ENCODE data around the gene LIME1.

LIME1 gene, protein sequence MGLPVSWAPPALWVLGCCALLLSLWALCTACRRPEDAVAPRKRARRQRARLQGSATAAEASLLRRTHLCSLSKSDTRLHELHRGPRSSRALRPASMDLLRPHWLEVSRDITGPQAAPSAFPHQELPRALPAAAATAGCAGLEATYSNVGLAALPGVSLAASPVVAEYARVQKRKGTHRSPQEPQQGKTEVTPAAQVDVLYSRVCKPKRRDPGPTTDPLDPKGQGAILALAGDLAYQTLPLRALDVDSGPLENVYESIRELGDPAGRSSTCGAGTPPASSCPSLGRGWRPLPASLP

DNA sequence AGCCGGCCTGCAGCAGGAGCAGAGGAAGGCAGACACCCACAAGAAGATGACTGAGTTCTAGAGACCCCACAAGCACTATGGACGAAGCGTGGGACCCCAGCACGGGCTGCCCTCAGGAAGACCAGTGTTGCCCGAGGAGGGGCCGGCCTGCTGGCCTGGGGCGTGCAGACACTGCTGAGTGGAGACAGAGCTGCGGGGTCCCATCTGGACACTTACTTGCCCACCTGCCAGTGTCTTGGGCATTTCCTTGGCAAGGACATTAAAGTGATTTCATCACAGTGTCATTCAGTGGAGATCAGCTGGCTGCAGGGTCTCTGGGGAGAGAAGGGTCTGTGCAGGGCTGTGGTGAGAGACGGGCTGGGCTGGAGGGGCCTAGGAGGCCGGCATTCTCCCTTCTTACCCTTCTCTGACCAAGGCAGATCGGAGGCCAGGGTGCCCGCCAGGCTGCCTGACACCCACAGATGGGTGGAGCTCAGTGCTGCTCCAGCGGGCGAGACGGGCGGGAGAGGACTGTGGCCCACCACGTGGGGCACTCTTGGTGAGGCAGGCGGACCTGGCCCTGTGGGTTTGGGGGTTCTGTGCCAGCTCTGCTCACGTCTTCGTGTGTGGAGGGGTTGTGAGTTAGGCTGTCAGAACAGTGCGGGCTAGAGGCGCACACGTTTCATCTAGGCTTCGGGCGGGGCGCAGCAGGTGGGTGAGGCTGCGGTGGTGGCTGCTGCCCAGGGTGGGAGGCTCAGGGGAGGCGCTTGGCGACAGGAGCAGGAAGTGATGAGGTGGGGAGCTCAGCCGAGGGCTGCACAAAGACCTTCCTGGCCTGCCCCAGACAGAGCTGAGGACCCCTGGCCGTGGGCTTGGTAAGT, at the start of gene LIME1:
LIME1 (plus strand) TSS at position 806 of the 860 bp plus-strand sequence. CDS start 886 bp downstream, outside the sequence.
- H3K4me3 ChIP-seq (ENCODE audit: low read depth, low read length), result peak within 1 kb of the TSS; percentile 20

DNA sequence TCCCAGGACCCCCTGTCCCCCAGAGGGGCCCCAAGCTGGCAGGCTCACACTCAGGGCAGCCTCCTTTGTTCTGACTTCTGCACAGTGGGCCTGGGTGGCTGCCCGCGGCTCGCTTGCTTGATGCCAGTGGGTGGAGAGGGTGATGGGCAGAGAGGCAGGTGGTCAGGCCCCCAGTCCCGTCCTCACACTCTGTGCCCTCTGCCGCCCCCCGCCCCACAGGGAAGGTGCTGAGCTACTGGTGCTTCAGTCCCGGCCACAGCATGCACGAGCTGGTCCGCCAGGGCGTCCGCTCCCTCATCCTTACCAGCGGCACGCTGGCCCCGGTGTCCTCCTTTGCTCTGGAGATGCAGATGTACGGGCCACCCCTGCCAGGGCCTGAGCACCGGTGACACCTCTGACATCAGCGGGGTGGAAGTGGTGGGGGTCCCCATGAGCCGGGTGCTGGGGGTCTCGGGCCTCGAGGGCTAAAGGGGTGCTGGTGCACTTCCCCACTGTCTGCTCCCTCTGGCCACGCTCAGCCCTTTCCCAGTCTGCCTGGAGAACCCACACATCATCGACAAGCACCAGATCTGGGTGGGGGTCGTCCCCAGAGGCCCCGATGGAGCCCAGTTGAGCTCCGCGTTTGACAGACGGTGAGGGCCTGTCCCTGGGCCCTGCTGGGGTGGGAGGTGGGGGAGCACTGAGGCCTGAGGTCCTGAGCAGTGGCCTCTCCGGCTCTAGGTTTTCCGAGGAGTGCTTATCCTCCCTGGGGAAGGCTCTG, 48.9 kb upstream of the LIME1 start:
- H3K4me3 ChIP-seq (ENCODE audit: low read depth, low read length), result no peak overlapping the region

DNA sequence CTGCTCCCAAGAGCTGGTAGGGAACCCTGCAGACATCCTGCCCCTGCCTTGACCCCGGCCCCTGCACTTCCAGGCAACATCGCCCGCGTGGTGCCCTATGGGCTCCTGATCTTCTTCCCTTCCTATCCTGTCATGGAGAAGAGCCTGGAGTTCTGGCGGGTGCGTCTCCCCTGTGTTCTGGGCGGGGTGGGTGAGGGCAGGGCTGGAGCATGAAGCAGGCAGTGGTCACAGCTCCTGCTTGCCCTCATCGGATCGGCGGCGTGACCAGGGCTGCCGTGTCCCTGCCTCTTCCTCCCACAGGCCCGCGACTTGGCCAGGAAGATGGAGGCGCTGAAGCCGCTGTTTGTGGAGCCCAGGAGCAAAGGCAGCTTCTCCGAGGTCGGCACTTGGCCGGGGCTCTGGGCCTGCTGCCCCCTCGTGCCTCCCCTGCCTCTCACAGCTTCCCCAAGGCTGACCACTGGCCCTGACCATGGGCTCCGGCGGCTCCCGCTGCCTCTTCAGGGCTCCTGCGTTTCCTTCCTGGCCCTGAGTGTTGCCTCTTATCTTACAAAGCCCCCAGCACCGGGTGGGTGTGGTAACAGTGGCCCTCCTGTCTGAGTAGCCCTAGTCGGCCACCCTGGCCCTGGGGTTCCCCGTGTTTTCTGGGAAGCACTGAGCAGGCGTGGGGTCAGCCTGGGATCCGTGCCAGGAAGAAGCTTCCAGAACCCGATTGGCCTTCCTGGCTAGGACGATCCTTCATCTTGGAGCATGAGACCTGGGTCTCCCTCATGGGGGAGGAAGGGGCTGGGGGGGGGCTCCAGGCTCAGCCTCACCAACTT, 48.0 kb upstream of the LIME1 start:
- H3K4me3 ChIP-seq (ENCODE audit: low read depth, low read length), result no peak overlapping the region

DNA sequence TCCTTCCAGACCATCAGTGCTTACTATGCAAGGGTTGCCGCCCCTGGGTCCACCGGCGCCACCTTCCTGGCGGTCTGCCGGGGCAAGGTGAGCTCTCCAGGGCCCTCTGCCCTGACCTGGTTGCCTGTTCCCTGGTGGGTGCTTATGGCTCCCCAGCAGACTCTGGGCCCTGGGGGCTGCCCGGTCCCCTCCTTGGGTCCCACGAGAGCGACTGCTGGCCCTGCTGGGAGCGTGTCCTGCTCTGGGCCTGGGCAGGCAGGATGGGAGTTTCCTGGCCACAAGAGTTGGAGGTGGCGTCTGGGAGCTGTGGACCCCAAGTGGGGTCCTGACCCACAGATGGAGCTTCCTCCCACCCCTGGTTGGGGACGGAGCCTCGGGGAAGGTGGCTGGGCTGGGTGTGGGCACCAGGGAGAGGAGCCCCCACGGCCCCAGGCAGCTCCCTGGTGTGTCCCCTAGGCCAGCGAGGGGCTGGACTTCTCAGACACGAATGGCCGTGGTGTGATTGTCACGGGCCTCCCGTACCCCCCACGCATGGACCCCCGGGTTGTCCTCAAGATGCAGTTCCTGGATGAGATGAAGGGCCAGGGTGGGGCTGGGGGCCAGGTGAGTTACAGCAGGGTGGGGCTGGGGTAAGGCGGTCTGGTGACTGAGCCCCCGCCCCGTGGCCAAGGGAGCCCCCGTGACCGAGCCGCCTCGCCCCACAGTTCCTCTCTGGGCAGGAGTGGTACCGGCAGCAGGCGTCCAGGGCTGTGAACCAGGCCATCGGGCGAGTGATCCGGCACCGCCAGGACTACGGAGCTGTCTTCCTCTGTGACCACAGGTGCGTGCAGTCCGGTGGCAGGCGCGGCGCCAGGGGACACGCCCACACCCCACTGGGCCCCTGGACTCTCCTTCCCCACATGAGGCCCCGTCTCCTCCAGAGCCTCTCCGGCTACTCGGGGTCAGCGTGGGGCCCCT, 47.1 kb upstream of the LIME1 start:
- H3K4me3 ChIP-seq (ENCODE audit: low read depth, low read length), result no peak overlapping the region

DNA sequence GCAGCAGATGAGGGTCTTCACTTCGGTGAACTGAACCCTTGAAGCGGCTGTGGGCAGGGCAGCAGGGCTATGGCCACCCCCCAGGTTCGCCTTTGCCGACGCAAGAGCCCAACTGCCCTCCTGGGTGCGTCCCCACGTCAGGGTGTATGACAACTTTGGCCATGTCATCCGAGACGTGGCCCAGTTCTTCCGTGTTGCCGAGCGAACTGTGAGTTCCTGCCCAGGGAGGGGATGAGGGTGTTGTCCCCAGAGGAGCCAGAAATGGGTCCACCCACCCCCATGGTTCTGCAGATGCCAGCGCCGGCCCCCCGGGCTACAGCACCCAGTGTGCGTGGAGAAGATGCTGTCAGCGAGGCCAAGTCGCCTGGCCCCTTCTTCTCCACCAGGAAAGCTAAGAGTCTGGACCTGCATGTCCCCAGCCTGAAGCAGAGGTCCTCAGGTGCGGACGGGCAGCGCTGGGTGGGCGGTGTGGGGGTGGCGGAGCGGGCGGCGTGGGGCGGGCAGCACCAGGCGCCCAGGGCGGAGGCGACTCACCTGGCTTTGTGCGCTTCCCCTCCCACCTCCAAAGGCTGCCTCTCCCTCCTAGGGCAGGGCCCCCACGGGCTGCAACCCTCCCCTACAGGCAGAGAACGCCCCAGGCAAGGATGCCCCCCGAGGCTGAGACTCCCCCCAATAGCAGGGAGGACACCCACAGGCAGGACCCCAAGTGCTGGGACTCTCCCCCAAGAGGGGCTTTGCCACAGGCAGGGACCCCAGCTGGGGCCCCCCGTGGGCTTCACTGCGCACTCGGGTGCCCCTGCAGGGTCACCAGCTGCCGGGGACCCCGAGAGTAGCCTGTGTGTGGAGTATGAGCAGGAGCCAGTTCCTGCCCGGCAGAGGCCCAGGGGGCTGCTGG, 46.2 kb upstream of the LIME1 start:
- no peak overlapping the region for H3K4me3 ChIP-seq (ENCODE audit: low read depth, low read length)

DNA sequence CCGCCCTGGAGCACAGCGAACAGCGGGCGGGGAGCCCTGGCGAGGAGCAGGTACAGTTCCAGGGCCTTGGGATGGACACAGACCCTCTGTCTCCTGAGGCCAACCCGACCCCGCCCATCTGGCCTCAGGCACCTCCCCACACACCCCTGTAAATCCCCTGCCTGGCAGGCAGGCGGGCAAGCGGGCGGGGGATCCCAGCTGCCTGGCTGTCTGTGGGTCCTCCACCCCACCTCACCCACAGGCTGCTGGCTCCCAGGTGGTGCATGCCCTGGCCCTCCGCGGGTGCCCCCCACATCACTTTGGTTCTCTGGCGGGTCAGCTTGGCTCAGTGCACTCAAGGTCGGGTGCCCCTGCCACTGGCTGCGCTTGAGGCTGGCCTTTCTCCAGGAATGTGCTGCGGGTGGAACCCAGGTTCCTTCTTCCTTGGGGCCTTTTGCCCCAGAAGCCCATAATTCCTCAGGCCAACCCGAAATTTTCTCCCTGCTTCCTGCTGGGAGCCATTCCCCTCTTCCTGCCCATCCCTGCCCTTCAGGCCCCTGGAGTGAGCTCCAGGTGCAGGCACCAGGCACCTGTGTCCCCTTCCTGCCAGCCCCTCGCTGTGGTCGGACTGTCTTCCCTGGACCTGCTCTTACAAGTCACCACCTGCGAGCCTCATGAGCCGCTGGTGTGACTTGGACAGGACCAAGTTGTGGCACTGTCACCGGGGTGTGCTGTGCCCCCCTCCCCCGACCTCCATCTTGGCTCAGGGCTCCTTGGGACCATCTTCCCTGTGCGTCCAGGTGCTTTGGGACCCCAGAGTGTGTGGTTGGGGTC, 45.4 kb upstream of the LIME1 start:
- H3K4me3 ChIP-seq (ENCODE audit: low read depth, low read length), result no peak overlapping the region

DNA sequence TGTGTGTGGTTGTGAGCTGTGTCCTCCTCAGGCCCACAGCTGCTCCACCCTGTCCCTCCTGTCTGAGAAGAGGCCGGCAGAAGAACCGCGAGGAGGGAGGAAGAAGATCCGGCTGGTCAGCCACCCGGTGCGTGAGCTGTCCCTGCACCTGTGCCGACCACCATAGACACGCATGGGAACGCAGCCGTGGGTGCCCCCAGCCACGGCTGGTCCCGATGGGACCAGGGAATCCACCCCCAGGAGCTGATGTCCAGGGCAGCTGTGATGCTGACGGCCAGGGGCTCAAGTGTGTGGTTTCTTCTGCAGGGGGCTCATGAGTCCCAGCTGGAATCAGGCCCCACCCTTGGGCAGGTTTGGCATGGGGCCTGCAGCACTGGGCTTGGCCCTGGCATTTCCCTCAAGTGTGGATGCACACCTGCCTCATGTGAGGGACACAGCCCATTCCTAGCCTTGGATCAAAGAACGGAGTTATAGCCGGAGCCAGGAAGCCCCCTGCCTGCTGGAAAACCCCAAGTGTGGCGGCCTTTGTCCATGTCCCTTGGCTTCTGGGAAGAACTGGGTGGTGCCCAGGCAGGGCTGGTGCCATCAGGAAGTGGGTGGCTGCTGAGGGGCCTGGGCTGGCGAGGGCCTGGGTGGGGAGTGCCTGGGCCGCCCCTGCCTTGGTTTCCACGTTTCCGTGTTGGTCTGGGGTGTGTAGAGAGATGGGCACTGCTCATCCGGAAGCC, 44.6 kb upstream of the LIME1 start:
- no peak overlapping the region for H3K4me3 ChIP-seq (ENCODE audit: low read depth, low read length)

DNA sequence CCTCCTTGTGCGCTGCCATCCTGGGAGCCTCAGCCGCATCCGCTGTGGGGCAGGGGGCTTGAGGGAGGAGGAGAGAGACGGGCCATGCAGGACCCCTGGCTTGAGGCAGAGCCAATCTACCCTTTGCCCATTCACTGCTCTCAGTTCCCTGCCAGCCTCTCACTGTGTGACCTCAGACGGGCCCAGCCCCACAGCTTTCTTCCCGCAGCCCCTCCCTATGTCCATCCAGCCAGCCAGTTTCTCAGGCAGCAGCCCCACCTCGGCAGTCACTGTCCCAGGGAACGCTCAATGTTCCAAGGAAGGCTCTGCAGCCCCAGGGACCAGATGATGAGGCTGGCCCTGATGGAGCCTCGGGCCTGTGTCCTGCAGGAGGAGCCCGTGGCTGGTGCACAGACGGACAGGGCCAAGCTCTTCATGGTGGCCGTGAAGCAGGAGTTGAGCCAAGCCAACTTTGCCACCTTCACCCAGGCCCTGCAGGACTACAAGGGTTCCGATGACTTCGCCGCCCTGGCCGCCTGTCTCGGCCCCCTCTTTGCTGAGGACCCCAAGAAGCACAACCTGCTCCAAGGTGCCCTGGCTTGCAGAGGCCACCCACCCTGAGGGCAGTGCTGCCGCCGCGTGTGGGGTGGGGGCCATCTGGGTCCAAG, 43.9 kb upstream of the LIME1 start:
- no peak overlapping the region for H3K4me3 ChIP-seq (ENCODE audit: low read depth, low read length)

DNA sequence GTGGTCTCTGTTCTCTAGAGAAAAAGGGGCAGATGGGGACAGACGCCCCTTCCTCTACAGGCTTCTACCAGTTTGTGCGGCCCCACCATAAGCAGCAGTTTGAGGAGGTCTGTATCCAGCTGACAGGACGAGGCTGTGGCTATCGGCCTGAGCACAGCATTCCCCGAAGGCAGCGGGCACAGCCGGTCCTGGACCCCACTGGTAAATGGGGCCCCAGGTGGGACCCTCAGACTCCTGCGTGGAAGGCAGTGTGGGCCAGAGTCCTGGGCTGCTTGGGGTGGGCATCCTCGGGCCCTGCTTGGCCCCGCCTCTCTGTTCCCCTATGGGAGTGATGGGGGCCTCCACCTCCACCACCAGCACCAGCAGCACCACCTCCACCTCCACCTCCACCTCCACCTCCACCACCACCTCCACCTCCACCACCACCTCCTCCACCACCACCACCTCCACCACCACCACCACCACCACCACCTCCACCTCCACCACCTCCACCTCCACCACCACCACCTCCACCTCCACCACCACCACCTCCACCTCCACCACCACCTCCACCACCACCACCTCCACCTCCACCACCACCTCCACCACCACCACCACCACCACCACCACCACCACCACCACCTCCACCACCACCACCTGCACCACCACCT, 43.3 kb upstream of the LIME1 start:
- H3K4me3 ChIP-seq (ENCODE audit: low read depth, low read length), result no peak overlapping the region

DNA sequence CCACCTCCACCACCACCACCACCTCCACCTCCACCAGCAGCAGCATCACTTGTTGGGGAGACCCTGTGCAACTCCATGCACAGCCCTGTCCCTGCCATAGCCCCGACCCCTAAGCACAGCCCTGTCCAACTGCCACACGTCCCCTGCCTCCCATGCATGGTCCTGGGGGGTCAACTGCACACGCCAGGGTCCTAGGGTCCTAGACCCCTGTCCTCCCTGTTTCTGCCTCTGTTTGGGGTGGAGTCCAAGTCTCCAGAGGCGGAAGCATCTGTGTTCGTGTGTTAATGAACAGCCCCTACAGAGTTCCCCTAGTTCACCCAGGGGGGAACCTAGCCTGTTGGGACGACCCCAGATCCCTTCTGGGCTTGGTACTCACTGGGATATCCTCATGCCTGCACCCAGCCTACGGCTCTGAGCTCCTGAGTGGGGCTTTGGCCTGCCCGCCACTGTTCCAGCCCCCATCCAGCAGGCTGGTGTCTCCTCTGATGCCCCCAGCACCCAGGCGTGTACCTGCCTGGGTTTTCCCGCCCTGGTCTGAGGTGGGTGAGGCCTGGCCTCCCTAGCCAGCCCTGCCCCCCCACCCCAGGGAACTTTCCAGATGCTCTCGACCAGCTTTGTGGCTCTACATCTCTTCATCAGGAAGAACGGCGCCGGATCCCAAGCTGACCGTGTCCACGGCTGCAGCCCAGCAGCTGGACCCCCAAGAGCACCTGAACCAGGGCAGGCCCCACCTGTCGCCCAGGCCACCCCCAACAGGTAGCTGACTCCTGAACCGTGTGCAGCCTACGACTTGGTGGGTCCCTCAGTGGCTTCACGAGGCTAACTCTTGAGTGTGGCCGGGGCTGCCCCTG, 42.5 kb upstream of the LIME1 start:
- H3K4me3 ChIP-seq (ENCODE audit: low read depth, low read length), result no peak overlapping the region

DNA sequence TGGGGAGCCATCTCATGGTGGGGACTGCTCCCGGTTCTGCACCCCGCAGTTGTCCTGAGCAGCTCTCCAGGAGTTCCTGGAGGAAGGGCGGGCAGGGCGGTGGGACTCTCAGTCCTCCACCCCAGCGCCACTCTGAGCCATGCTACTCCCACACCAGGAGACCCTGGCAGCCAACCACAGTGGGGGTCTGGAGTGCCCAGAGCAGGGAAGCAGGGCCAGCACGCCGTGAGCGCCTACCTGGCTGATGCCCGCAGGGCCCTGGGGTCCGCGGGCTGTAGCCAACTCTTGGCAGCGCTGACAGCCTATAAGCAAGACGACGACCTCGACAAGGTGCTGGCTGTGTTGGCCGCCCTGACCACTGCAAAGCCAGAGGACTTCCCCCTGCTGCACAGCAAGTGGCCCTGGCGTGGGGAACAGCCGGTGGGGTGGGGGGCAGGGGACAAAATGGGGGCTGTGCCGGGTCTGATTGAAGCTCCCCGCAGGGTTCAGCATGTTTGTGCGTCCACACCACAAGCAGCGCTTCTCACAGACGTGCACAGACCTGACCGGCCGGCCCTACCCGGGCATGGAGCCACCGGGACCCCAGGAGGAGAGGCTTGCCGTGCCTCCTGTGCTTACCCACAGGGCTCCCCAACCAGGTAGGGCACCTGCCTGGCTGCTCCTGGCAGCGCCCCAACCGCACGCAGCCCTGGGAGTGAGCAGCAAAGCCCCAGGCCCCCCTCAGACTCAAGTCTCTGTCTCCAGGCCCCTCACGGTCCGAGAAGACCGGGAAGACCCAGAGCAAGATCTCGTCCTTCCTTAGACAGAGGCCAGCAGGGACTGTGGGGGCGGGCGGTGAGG, 41.7 kb upstream of the LIME1 start:
- no peak overlapping the region for H3K4me3 ChIP-seq (ENCODE audit: low read depth, low read length)

DNA sequence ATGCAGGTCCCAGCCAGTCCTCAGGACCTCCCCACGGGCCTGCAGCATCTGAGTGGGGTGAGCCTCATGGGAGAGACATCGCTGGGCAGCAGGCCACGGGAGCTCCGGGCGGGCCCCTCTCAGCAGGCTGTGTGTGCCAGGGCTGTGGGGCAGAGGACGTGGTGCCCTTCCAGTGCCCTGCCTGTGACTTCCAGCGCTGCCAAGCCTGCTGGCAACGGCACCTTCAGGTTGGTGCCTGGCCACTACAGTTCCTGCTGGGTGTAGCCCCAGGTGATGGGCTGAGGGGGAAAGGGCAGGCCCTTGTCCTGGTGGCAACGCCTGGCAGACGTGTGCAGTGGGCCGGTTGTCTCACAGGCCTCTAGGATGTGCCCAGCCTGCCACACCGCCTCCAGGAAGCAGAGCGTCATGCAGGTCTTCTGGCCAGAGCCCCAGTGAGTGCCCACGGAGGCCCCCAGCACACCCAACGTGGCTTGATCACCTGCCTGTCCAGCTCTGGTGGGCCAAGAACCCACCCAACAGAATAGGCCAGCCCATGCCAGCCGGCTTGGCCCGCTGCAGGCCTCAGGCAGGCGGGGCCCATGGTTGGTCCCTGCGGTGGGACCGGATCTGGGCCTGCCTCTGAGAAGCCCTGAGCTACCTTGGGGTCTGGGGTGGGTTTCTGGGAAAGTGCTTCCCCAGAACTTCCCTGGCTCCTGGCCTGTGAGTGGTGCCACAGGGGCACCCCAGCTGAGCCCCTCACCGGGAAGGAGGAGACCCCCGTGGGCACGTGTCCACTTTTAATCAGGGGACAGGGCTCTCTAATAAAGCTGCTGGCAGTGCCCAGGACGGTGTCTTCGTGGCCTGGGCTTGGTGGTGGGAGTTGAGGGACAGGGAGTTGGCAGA, 40.8 kb upstream of the LIME1 start:
- H3K4me3 ChIP-seq (ENCODE audit: low read depth, low read length), result no peak overlapping the region

DNA sequence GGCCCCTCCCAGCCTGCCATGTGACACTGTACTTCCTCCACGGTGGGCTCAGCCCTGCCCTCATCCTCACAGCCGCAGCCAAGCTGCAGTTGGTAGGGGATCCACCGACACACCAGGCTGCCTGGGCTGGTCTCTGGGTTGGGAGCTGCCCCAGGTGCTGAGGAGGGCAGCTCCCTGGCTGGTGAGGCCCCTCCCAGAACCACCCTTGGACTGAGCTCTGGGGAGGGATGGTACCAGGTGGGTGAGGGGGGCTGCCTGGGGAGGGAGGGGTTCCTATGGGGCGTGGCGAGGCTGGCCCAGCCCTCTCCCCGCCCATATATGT, 40.2 kb upstream of the LIME1 start:
- H3K4me3 ChIP-seq (ENCODE audit: low read depth, low read length), result no peak overlapping the region
